H7 (cell line): ENCODE measurements around the gene AGBL1. TPM values are rescaled to one million over a fixed set of nuclear protein-coding genes. Genes with fewer than 3 reads are reported as not detected.

Experiments used
- DNase-seq: peaks from one replicate; pipeline ENCODE4 v3.0.0; 2012
- H3K27me3 ChIP-seq: 2 replicates; pipeline ENCODE4 v1.6.0; 2011; ENCODE audit warnings: mild to moderate bottlenecking, low read length; ENCODE audit not compliant: control insufficient read depth, insufficient read depth
- H3K36me3 ChIP-seq: replicated peaks from 2 replicates; pipeline ENCODE4 v1.5.1; 2011; ENCODE audit warnings: low read length; ENCODE audit not compliant: control insufficient read depth, insufficient read depth
- H3K4me3 ChIP-seq: 2 replicates; pipeline ENCODE4 v1.5.1; 2011; ENCODE audit warnings: low read depth, mild to moderate bottlenecking, control low read depth, low read length, moderate library complexity; ENCODE audit not compliant: insufficient read depth
- total RNA-seq: library from RNA; depleted of rRNA; stranded (reverse); fragments of >200 nt; shearing (Covaris generic); gene quantifications from 2 replicates; pipeline ENCODE4 v1.2.3, GENCODE V29; 2014

Gene AGBL1
- total RNA-seq, 1 experiment from 2014 or later, result not detected

DNA sequence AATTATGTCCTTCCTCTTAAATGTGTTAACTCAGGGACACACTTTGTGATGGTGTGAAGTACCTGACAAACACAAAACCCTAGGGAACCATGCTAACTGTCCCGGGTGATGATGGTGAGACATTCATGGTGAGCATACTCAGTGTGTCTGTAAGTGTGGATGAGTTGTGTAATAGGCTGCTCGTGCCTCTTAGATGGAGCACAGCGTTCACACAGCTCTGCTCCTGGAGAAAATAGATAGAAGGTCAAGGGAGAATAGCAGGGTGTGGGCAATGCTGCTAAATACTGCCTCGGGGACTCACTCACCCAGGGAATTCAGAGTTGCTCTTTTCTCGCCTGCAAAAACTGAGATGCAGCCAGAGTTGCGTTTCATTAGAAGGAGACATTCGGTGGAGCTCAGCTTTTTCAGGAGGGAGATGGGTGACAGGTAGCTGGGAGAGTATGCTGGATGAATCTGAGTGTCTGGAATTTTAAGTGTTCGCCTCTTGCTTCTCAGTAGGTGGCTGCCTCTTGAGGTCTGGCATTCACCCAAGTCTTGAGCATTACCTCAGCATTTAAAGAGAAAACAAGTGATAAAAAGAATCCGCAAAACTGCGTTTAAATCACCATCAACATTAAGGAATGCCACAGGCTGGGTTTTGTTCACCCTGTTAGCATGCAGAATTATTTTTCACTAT is 813.2 kb downstream of the AGBL1 start:
- no peaks in the 10 kb centered on the region for H3K36me3 ChIP-seq
- no peak for DNase-seq
- no peaks in the 10 kb centered on the region for H3K27me3 ChIP-seq
- no peak overlapping the region for H3K4me3 ChIP-seq

DNA sequence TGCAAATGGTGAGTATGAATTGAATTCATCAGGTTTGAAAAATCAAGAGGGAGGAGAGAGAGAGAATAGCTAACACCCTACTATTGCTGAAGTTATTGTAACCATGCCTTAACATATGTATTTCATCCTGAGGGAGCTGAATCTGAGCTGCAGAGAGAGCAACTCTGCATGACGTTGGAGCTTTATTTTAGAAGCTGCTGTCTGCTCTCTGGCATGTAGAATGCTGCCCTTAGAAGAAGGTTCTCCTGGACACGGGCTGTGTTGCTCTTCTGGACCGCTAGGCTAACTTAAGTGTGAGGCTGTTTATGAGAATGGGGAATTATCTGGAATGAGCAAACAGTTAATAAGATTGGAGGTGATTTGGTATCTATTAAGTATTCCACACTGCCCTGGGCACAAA is 814.6 kb downstream of the AGBL1 start:
- no peak overlapping the region for H3K4me3 ChIP-seq
- no peak for DNase-seq
- H3K36me3 ChIP-seq, result no peaks in the 10 kb centered on the region
- H3K27me3 ChIP-seq, result no peaks in the 10 kb centered on the region

GRCh38 chr15:86903642-86904421 is 824.2 kb downstream of the AGBL1 start:
- Histone ChIP-seq H3K4me3 (no peak overlapping the region), H3K36me3 (no peaks in the 10 kb centered on the region), H3K27me3 (no peaks in the 10 kb centered on the region; the same call in 1 of the 2 replicates)
- no peak for DNase-seq

DNA sequence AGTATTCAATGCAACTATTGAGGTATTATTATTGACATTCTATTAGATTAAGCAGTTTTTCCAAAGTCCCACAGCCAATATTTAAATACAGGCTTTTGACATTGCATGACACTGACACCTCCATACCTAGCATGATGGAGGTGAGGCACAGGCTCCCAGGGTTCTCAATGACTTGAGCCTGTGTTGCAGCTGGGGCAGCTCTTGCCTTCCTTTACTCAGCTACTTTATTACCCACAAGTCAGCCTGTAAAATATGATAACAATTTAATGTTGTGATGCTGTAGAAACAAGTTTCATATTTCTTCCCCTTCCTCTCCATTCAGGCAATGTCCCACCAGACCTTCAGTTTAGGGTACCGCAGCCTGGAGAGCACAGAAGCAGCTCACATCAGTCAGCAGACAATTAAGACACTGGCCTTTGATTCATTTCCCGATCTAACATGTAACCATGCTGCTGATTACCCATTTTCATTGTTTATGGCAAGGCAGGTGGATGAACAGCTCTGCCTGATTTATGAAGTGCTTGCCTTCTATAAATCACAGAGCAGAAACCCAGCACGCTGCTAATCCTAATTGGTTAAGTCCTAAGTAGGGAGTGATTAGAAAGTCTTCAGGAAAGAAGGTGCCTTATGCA is 826.1 kb downstream of the AGBL1 start:
- Histone ChIP-seq H3K27me3 (no peaks in the 10 kb centered on the region; the same call in 1 of the 2 replicates), H3K36me3 (no peaks in the 10 kb centered on the region), H3K4me3 (no peak overlapping the region)
- DNase-seq, result no peak

DNA sequence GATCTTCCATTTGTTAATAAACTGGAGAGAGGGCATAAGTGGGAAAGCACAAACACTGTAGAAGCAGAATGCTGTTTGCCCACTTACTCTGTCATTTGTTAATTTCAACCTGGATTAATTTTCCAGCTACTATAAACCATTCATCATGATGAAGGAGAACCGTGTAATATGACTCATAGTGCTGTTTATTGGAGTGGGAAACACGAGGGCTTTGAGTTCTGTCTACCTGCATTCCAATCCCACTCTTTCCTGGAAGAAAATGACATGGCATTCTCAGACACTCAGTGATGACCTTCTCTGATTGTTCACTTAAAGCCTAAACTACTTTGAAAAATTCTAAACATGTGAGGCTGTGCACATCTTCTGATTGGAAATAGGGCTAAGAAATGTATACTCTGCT is 826.7 kb downstream of the AGBL1 start:
- Histone ChIP-seq H3K27me3 (no peaks in the 10 kb centered on the region; the same call in 1 of the 2 replicates), H3K36me3 (no peaks in the 10 kb centered on the region), H3K4me3 (no peak overlapping the region)
- DNase-seq, result no peak

DNA sequence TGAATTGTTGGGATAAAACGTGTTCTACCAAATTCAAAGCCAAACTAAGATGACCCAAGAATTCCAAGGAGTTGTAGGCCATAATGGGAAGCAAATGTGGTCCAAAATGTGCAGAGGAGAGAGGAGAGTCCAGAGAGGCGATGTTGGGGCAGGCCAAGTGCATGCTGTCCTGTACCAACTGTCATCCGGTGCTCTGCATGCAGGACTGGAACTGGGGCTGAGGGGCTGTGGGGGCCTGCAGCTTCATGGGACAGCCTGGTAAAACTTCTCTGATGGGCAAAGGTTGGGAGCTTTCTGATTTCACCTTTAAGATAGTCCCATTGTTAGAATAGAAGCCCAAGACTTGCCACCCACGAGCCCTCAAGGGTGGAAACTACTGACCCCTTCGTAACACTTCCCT is 831.4 kb downstream of the AGBL1 start:
- no peaks in the 10 kb centered on the region for H3K27me3 ChIP-seq
- H3K4me3 ChIP-seq, result no peak overlapping the region
- DNase-seq, result no peak
- H3K36me3 ChIP-seq, result no peaks in the 10 kb centered on the region

DNA sequence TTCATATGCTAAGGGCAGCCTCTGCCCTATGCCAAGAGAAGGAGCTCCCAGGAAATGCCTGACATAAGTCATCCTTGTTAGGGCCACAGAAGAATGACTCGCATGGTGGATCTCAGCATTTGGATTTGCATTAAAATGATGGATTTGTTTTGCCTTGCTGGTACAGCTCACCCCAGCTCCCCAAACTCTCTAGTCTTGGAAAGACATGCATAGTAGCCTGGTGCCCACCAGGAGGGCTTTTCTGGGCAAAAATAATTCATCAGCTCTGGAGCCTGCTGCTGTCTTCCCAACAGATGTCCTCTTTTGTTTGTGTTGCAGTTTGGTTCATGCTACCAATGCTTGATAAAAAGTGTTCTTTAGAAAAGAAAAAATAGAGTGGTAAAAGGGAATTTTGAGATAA is 833.0 kb downstream of the AGBL1 start:
- Histone ChIP-seq H3K4me3 (no peak overlapping the region), H3K36me3 (no peaks in the 10 kb centered on the region), H3K27me3 (no peaks in the 10 kb centered on the region)
- no peak for DNase-seq

DNA sequence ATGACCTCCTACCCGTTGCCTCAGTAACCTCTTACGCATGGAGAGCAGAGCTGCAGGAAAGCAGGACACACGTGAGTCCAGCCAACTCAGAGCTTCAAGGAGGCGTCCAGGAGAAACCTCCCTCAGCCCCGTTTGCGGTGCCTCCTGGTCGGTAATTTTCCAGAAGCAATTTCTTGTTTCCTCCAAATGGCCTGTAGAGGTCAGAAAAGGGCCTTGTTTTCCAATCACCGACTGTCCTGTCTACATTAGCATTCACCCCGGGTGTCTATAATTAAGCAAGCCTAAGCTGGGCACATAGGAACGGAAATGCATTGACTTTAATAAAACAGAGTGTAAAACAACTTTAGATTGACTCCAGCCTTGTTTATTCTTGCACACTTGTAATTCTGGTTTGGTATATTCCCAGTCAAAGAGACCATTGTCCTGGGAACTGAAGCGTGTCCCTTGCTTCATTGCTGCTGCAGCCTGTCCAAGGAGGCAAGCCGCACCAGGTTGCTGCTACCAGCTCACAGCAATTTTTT is 836.2 kb downstream of the AGBL1 start:
- peak; percentile 60 for DNase-seq
- H3K27me3 ChIP-seq, result no peaks in the 10 kb centered on the region
- no peak overlapping the region for H3K4me3 ChIP-seq
- H3K36me3 ChIP-seq, result no peaks in the 10 kb centered on the region

DNA sequence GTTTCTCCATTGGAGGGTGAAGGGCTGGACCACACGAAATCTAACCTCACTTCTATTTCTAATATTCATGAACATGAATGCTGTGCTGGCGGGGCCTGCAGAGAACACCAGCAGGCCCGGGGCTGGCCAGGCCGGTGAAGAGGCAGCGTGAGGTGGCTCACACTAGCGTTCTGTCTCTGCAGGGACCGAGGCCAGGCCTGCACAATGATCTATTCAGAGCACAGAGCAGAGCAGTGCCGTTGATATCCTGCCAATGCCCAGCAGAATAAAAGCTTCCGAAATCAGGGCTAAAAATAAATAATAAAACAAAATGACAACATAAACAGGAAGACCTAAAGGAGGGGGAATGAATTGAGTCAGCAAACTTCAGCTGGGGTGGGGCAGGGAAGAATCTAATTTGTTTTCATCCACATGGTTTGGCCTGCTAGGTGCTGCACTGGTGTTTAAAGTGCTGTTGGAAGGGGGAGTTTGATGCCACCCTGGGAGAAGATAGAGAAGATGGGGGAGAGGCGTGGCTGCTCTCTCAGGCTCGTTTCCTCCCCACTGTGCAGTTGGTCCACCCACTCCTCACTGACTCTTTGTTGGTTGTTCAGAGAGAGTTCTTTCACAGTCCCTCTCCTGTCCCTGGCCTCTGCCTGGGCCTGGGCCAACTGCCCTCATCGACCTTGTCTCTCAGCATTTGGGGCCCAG is 837.1 kb downstream of the AGBL1 start:
- H3K4me3 ChIP-seq, result no peak overlapping the region
- no peaks in the 10 kb centered on the region for H3K27me3 ChIP-seq
- no peaks in the 10 kb centered on the region for H3K36me3 ChIP-seq
- DNase-seq, result no peak

GRCh38 chr15:86917361-86917671 is 837.6 kb downstream of the AGBL1 start:
- Histone ChIP-seq H3K27me3 (no peaks in the 10 kb centered on the region), H3K4me3 (no peak overlapping the region), H3K36me3 (no peaks in the 10 kb centered on the region)
- no peak for DNase-seq

GRCh38 chr15:86919581-86919980 is 839.9 kb downstream of the AGBL1 start:
- no peak for DNase-seq
- Histone ChIP-seq H3K4me3 (no peak overlapping the region), H3K36me3 (no peaks in the 10 kb centered on the region), H3K27me3 (no peaks in the 10 kb centered on the region)

DNA sequence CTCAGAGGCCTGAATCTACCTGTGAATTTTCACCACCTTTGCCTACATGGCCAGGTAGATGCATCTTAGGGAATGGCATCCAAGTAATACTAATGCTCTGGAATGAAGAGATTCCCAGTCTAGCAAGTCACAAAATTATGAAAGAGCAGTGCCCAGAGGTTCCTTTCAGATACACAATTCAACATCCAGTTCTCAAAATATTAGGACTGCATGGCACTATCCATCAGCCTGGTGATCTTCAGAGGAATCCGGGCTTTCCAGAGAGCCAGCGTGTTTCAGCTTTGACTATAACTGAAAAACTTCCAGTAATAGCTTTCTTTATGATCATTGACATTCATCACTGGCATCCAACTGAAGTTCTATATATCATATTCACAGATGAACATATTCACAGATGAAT is 849.8 kb downstream of the AGBL1 start:
- H3K27me3 ChIP-seq, result no peaks in the 10 kb centered on the region
- H3K4me3 ChIP-seq, result no peak overlapping the region
- H3K36me3 ChIP-seq, result no peaks in the 10 kb centered on the region
- no peak for DNase-seq

GRCh38 chr15:86932456-86932855 is 852.8 kb downstream of the AGBL1 start:
- Histone ChIP-seq H3K36me3 (no peaks in the 10 kb centered on the region), H3K4me3 (no peak overlapping the region), H3K27me3 (no peaks in the 10 kb centered on the region)
- no peak for DNase-seq

- peak; percentile 53 for DNase-seq
- Histone ChIP-seq H3K36me3 (no peaks in the 10 kb centered on the region), H3K27me3 (no peaks in the 10 kb centered on the region), H3K4me3 (no peak overlapping the region)
These were observed 856.2 kb downstream of the AGBL1 start for GRCh38 chr15:86935841-86936240.
